Cardiac septum (tissue), 1 donor: Measurements from ENCODE around the gene DDX27. TPM values are rescaled to one million over a fixed set of nuclear protein-coding genes. Genes with fewer than 3 reads are reported as not detected.

Source experiments
- DNase-seq: peaks from one replicate; pipeline ENCODE4 v3.0.0-alpha.2; 2020; ENCODE audit warnings: low spot score
- intact Hi-C: fragments of 100-400 bp; cut with DNase I; formaldehyde crosslinking; loops from one replicate; pipeline ENCODE4 v1.14.0; 2022
- total RNA-seq: library from RNA; stranded (reverse); fragmentation: NEBNext Ultra II Directional; extraction: Animal tissue kit (Norgen Biotek cat#: 25700); gene quantifications from one replicate; pipeline ENCODE4 v1.2.1, GENCODE V29; 2021
- donor health status: DM: no; HTN: no; CAD: no.

Gene DDX27
- total RNA-seq, 1 donor from 2014 or later: 14.0 TPM

GRCh38 chr20:49275216-49275615 lies 56.0 kb downstream of the DDX27 start:
- no peak for DNase-seq
- intact Hi-C loops: no loop called here

GRCh38 chr20:49275636-49276035 lies 56.4 kb downstream of the DDX27 start:
- no peak for DNase-seq
- intact Hi-C loops: no loop called here

GRCh38 chr20:49276161-49276960 lies 57.1 kb downstream of the DDX27 start:
- intact Hi-C loops: no loop called here
- DNase-seq: no peak

- intact Hi-C loops: no loop called here
Measured at GRCh38 chr20:49276961-49277785, 58.0 kb downstream of the DDX27 start.

GRCh38 chr20:49277786-49278035 lies 58.5 kb downstream of the DDX27 start:
- intact Hi-C loops: loop anchor here (1.0 to 2.0 kb wide), 2 partner anchors 59 to 89 kb away; partner anchors contain the start of genes DDX27 and STAU1

More at GRCh38 chr20:49276961-49277785, 58.0 kb downstream of the DDX27 start:
- no peak for DNase-seq

GRCh38 chr20:49278036-49278817 lies 59.0 kb downstream of the DDX27 start, which contains the start of gene ZNFX1:
Gene ZNFX1 (minus strand): TSS chr20:49278057. CDS start chr20:49275839, 2,218 bp downstream.
- intact Hi-C loops: loop anchor here (1.0 to 2.0 kb wide), 2 partner anchors 59 to 90 kb away; partner anchors contain the start of genes DDX27 and STAU1
- peak; percentile 99 for DNase-seq

More at GRCh38 chr20:49277786-49278035, 58.5 kb downstream of the DDX27 start:
- DNase-seq: no peak

GRCh38 chr20:49278818-49279676 lies 59.8 kb downstream of the DDX27 start:
- intact Hi-C loops: loop anchor here (1.0 to 2.0 kb wide), 2 partner anchors 60 to 91 kb away; partner anchors contain the start of genes DDX27 and STAU1
- no peak for DNase-seq

- DNase-seq: no peak
- intact Hi-C loops: loop anchor here (2.0 kb wide), 1 partner anchor 61 kb away; the partner anchor contains the start of gene DDX27
Measured at GRCh38 chr20:49279677-49280462, 60.7 kb downstream of the DDX27 start.

- DNase-seq: no peak
- intact Hi-C loops: no loop called here
Measured at GRCh38 chr20:49280463-49281058, 61.3 kb downstream of the DDX27 start.

GRCh38 chr20:49281059-49281912 lies 62.1 kb downstream of the DDX27 start:
- intact Hi-C loops: no loop called here

GRCh38 chr20:49281913-49282467 lies 62.8 kb downstream of the DDX27 start:
- intact Hi-C loops: no loop called here

More at GRCh38 chr20:49281059-49281912, 62.1 kb downstream of the DDX27 start:
- no peak for DNase-seq

GRCh38 chr20:49282584-49283171 lies 63.5 kb downstream of the DDX27 start:
- DNase-seq: no peak
- intact Hi-C loops: no loop called here

More at GRCh38 chr20:49281913-49282467, 62.8 kb downstream of the DDX27 start:
- DNase-seq: no peak

GRCh38 chr20:49283176-49283702 lies 64.0 kb downstream of the DDX27 start:
- DNase-seq: no peak

GRCh38 chr20:49283703-49284625 lies 64.7 kb downstream of the DDX27 start:
- intact Hi-C loops: no loop called here
- no peak for DNase-seq

More at GRCh38 chr20:49283176-49283702, 64.0 kb downstream of the DDX27 start:
- intact Hi-C loops: no loop called here

- no peak for DNase-seq
- intact Hi-C loops: no loop called here
Measured at GRCh38 chr20:49284818-49285217, 65.6 kb downstream of the DDX27 start.
